ENCODE measurements around the gene DMXL2.

DNA sequence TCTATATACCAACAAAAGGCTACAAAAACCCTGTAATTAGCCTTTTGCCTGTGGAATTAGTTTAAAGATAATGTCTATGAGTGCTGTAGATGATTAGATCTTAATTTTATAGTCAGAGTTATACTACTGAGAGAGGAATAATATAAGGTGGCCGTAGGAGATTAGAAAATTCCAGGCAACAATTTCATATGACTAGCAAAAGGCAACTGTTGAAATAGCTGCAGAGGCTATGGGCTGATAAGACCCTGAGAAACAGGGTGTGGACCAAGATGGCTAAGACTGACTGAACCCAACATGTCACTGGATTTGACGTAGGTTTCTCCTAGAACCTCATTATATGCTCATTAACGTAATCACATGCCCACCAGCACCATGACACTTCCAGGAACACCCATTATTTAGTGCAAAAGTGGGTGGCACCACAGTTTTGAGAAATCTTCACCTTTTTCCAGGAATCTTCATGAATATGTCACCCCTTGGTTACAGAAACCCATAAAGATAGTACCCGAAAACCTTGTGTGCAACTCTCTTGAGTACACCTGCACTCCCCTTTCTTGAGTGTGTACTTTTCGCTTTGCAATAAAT, 29.6 kb upstream of the DMXL2 start:
- TF ChIP-seq, protein P1, sequence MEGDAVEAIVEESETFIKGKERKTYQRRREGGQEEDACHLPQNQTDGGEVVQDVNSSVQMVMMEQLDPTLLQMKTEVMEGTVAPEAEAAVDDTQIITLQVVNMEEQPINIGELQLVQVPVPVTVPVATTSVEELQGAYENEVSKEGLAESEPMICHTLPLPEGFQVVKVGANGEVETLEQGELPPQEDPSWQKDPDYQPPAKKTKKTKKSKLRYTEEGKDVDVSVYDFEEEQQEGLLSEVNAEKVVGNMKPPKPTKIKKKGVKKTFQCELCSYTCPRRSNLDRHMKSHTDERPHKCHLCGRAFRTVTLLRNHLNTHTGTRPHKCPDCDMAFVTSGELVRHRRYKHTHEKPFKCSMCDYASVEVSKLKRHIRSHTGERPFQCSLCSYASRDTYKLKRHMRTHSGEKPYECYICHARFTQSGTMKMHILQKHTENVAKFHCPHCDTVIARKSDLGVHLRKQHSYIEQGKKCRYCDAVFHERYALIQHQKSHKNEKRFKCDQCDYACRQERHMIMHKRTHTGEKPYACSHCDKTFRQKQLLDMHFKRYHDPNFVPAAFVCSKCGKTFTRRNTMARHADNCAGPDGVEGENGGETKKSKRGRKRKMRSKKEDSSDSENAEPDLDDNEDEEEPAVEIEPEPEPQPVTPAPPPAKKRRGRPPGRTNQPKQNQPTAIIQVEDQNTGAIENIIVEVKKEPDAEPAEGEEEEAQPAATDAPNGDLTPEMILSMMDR (IDR thresholded peaks at IDR 0.05; ENCODE audit: low read depth, low read length) = no peak
- TF ChIP-seq EZH2phosphoT487 (IDR thresholded peaks at IDR 0.05; ENCODE audit: low read depth) = no peak
